SIG-M5 treated with dmso at 0.1 percent for 504 hours (cell line): ENCODE measurements around the gene NKX2-2.
"Not testable (repeated sequence)": the region's sequence is repeated elsewhere in the genome, so short reads cannot be mapped to it uniquely, and the experiment has no call there.

Source experiments
- DNase-seq: peaks from one replicate; lab custom pipeline; 2025; ENCODE audit not compliant: unreplicated experiment; lab: John Stamatoyannopoulos, UW

NKX2-2 gene

DNA sequence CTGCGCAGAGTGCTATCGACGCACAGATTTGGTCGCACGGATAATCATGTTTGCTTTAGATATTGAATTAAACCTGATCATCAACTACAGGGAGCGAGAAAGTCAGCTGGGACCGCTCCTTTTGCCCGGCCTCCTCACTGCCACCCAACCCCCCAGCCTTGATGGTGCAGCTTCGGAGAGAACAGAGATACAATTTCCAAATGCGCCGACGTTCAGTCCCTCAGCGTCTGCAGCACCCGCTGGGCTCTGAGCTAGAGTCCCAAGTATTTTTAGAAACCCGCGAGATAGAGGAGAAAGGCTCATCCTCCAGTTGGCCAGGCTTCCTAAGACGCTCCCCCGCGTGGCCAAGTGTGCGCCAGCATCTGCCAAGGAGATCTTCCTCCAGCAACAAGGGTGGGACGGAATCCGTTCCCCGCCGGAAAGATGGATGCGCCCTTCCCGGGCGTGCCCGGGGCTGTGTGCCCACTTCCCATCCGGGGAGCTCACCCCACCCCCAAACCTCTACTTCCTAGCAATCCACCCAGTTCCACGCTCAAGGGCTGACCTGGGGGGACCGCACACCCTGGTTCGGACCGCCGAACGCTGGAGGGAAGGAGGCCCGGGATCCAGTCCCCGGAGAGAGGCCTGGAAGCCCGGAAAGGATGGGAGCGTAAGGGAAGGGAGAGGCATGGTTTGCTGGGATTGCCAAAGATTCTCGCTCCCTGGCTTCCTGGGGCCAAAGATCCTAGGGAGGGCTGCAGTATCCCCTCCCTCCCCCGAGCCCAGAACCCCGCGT, 4.1 kb downstream of the NKX2-2 start:
- no peak for DNase-seq

DNA sequence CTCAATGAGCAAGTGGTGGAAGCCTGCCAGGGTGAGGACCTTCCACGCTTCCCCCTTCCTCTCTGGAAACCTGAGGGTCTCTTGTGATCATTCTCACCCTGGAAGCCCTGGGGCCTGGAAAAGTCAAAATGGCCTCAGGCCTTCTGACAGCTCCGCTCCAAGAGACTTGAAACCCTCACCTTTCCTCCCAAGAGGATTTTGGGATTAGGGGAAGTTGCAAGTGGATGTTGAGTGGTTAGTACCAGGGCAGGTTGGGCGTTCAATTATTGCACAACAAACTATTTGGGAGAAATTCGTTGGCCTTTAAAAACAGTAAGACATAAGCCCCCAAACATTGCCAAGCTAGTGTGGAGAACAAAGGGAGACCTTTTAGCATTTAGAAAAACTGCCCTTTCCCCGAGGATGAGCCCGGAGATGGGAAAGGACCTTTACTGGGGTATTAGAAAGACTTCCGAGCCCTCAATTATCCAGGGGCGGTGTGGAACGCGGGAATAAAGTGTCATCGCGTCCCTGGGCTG, 4.7 kb downstream of the NKX2-2 start:
- DNase-seq = no peak

DNA sequence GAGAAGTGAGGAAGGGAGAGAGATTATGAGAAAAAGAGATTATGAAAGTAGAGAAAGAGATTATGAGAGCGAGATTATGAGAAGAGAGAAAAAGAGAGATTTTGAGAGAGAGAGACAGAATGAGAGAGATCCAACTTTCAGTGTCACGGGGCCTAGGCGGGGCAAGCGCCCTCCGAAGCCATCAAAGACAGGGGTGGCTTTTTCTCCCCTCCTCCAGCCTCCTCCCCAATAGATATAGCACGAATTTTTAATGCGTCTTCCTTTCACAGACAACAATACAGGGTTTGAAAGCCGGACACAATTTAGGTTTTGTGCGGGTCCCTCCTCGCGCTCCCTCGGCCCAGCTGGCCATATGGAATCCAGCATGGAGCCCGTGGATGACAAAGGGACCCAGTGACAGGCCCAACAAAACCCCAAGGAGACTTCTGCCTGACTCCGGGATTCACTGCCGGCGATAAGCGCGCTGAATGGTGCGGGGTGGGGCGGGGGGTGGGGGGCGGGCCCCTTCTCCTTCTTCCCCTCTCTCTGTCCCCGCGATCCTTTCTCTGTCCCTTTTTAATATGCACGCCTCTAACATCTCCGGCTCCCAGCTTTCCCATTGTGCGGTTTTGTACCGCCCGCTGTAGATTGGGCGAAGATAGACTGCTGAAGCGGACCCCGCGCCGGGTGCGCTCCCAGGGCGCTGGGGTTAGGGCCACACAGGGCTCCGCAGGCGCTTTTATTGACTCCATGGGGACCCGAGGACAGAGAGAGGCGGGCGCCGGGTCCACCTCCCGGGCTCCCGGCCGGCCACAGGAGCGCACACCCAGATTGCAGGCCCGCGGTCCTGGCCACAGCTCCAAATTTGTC, 5.4 kb downstream of the NKX2-2 start:
- DNase-seq = no peak

DNA sequence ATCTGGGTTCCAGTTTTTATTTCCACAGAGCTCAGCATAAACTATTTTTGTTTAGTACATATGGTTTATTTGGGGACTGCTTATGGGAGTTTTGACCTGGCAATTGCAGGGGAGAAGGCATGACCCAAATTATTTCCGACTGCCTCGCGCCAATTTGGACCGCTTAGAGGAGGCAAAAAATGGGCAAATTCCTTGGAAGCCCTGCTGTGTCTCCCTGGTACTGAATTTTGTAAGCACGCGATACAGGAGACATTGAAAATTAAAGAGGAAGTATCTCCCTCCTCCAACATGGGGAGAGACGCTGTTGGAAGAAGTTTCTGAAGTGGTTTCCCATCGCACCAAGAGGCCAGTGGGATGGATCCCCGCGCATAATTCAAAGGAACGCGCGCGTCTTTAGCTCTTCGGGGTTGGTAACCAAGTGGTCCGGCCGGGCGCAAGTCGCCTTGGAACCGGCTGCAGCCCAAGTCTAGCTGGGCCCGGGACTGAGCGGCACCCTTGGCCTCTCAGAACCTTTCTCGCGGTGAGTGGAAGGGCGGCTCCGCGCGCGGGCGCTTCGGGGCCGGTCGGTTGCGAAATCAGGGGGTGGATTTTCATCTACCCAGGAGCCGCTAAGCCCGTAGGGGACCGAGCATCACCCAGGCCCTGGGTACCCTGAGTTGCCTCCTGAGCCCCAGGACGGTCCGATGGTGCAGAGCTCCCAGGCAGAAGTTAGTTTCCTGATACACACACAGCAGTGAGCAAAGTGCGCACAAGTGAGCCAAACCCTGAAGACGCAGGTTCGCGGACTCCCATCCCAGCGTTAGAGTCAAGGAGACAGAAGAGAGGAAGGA, 6.2 kb downstream of the NKX2-2 start:
- peak; percentile 16 for DNase-seq

DNA sequence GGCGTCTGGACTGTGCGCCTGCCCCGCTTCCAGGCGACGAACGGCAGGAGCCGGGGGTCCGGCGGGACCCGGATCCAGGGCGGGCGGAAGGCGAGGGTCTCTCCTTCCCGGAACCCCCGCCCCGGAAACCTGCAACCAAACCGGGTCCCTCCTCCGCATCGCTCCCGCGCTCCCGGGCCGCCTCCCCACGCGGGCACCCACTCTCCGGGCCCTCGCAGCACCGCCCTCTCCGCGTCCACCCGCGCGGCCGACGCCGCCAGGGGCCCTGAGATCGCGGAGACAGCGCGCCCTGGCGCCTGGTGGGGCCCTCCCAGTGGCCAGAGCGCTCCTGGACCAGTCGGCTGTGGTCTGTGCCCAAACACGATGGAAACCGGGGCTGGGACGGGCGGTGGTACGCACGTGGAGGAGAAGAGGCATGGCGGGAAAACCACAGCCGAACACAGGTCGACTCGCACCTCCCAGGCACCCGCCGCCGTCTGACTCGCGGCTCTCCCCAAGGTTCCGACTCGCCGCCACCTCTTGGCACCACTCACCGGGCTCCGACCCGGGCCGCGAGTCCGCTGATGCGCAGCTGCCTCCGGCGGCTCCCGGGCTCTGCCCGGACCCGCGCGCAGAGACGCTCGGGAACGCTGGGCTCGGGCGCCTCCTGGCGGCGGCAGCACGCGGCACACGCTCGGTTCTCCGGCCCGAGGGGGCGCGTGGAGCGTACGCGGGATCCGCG, 7.9 kb downstream of the NKX2-2 start:
- DNase-seq = no peak

DNA sequence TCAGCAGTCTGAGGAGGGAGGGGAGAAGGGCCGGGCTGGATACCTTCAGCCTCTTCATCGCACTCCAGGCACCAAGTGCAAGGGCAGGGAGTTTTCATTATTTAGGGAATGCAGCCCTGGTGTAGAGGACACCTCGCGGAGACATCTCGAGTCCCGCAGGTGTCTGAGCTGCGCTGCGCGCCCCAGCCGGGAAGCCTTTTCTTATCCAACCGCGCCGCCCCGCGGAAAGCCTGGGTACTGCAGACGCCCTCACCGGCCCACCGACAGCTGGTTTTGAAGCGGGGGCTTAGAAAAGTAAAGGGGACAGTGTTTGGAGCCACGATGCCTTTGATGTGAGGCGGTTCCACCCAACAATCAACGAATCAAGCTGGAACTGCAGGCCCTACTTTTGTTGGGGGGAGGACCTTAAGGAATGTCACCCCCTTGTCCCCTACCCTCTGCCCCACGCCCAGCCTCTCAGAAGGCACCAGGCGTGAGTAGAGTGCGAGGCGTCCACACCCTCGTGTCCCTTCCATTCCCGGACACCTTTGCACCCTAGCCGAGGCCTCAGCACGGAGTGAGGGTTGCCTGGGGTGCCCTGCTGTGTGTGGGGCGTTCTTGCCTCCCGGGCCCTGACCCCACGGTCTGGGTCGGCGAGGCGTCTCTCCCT, 8.6 kb downstream of the NKX2-2 start:
- peak; percentile 52 for DNase-seq

DNA sequence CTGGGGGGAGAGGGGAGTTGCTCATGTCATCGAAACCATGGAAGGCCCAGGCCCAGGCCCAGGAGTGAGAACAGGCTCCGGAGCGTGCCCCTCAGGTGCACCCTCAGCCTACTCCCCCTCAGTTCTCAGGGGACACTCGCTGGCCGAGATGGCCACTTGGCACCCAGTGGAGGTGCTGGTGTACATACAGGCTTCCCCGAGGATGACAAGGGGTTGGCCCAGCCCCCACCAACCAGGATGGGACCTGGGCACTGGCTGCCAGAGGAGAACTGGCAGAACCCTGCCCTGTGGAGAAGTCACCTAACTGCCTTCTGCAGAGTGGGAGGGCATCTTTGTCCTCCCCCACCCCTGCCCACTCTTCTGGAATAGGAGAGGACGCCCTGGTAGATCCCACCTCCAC, 9.5 kb downstream of the NKX2-2 start:
- DNase-seq = no peak

DNA sequence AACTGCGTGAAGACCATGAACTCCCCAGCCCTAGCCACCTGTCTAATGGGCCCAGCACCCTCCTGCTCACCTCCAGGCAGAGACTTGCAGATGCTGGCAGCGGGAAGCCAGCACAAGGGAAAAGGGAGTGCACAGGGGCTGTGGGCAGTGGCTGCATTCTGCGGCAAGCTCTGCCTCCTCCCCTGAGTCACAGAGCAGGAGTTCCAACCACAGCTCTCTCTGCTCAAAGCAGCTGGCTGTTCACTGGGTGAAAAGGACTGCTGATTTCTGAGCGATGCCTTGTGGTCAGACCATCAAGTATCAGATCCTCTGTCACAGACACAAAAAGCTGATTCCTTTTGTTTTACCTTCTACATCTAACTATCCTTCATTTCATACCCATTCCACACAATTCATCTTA, 10.5 kb downstream of the NKX2-2 start:
- DNase-seq = peak; percentile 30

DNA sequence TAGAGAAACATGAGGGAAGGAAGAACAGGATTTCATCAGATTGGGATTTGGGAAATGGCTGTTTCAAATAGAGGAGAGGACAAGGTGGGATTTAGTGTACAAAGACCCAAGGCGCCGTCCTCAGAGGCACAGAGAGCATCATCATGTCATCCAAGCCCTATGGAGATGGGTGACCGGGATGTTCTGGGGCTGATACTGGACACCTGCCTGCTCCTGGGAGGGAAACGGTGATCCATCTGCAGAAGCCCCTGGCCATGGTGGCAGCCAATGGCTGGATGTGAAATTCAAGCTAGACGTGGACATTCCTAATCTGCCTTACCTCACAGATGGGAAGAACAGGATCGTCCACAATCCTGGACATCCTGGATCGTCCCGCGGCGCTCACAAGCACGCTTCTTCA, 12.7 kb downstream of the NKX2-2 start:
- DNase-seq = no peak

DNA sequence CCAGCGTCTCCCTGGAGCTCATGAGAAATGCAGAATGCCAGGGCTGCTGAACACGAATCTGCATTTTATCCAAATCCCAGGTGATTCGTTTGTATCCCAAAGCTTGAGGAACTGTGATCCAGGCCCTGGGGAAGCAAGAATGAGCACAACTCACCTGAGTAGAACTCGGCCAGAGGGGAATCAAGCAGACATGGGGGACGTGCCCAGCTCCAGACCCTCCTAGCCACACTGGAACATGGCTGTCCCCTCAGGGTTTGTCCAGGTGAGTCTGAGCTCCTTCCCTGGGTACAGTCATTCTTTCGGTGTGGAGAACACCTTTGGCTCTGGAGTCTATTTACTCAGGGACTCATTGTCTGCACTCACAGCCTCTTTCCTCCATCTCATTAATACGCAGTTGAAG, 13.3 kb downstream of the NKX2-2 start:
- no peak for DNase-seq

DNA sequence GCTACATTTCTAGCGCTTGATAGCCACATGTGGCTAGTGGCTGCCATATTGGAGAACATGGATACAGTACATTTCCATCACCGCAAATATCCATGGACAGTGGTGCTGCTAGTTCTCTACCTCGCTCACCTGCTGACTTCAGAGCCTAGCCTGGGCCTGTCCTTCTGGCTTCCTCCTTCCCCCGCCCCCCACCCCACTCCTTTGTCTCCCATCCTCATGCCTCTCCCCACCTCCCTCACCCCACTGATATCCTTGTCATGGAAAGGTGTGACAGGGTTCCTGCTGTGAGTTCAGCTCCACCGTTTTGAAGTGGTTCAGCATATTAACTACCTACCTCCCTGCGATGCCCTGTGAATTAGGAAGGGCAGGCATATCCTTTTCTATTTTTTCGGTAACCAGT, 14.2 kb downstream of the NKX2-2 start:
- DNase-seq = no peak

DNA sequence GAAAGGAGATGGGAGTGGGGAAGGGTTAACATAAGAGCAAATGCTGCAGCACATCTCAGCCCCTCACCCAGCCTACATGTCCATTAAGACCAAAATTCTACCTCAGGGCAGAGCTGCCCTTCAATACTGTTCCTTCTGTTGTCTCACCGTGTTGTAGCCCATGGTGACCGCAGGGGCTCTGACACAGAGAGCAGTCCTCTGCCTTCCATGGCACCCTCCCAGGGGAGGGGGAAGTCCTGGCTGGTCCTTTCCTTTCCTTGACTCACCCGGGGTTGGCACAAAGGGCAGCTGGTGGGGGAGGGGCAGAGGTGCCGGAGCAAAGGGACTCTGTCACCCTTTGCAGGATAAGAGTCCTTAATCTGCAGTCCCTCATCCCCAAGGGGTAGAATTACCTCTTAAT, 15.2 kb downstream of the NKX2-2 start:
- no peak for DNase-seq

DNA sequence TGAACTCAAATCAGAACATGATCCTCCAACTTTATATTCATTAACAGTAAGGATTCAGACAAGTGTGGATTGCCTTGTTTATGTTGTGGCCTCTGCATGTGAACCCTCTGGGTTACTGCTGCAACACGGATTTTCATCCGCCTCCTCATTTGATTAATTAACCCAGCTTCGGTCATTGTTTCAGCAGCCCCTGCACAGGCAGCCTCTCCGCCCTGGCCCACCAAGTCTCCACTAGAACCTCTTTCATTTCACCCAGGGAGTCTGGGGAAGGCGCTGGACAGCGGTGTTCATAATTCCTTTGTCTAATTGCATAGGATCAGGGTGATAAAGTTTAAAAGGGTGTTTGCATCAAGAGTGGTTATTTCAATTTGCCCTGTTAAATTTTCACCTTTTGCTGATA, 15.7 kb downstream of the NKX2-2 start:
- no peak for DNase-seq

DNA sequence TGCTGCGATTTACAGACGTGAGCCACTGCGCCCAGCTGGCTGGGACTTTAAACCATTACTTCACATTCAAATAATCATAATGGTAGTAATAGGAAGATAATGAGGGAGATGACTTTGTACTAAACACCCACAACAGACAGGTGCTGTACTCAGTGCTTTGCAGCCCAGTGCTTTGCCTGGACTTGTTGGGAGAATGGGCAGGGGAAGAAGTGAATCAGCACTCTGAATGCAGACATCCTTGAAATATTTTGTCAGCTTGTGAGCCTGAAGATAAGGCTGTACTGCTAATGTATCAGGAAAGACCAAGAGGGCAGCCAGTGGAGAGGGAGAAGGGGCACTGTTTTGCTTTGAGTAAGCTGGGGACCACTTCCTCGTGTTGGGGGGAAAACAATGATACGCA, 17.4 kb downstream of the NKX2-2 start:
- DNase-seq = no peak

DNA sequence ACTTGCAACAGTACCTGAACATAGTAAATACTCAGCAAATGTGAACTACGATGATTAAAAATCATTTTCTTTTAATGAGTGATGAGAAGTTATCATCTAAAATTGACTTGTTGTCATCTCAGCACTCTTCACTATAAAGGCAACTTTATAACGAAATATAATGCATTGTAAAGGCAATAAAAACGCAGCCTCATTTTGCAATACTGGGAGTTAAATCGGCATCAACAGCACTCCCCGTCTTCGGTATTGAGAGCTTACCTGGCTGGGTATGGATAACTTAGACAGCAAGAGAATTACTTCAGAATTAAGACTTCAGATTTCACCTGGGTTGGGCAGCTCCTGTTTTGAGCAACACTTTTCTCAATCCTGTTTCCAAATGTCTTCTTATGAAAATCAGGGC, 20.8 kb downstream of the NKX2-2 start:
- DNase-seq = no peak

DNA sequence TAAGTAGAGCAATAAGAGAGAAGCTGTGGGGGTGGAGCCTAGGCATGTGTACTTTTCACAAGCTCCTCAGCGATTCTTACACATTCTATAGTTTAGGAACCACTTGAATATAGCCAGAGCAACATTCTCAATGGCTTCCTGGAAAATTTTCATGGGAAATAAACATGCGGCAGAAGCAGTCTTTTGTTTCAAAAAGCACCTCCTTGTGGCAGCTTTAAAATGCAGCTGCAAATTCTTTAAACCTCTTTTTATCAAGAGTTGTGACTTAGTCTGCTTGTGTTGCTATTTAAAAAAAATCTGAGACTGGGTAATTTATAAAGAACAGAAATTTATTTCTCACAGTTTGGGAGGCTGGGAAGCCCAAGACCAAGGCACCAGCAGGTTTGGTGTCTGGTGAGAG, 23.8 kb downstream of the NKX2-2 start:
- no peak for DNase-seq

DNA sequence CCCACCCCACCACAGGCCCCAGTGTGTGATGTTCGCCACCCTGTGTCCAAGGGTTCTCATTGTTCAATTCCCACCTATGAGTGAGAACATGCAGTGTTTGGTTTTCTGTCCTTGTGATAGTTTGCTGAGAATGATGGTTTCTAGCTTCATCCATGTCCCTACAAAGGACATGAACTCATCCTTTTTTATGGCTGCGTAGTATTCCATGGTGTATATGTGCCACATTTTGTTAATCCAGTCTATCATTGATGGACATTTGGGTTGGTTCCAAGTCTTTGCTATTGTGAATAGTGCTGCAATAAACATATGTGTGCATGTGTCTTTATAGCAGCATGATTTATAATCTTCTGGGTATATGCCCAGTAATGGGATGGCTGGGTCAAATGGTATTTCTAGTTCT, 33.7 kb downstream of the NKX2-2 start:
- not testable (repeated sequence) for DNase-seq

DNA sequence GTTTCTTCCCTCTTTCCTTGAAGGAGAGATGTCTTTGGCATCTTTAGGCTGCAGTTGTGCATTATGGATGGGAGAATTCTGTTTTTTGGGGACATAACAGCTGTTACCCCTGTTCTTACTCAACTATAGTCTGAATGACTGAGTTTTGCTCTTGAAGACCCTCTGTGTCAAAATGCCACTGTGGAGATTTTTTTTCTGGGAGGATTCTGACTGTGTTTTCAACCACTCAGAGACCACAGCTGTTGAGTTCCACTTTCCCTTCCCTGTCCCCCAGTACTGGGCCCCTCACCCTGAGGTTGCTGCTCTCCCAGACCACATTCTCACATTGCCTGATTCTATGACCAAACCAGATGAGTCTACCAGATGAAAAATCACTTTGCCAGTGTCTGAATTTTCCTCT, 48.1 kb downstream of the NKX2-2 start:
- DNase-seq = no peak

DNA sequence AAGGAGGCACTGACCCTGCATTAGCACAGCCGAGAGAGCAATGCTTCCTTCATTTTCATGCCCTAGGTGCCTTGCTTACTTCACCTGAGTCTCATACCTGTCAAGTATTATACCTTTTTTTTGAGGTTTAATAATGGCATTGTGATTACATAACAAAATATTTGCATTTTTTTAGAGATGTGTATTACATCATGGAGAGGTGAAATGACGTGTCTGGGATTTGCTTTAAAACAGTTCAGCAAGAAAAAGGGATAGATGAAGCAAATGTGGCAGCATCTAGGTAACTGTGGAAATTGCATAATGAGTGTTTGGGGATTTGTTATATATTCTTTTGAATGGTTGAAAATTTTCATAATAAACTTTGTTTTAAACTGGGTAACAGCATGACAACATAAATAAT, 48.9 kb downstream of the NKX2-2 start:
- no peak for DNase-seq
